Activated CD8-positive, alpha-beta T cell treated with anti-CD3 and anti-CD28 coated beads, Interleukin-2, amount 10 ng/mL, durations not matched to agents 7 days and 5 days (primary cell): ENCODE data around the gene TSPEAR. TPM values are rescaled to one million over a fixed set of nuclear protein-coding genes. Genes with fewer than 3 reads are reported as not detected.

Experiments used
- ATAC-seq: fragments of 150-1000 bp; cut with Tn5 transposase; one replicate; pipeline ENCODE4 v1.10.0; 2021; ENCODE audit warnings: moderate library complexity
- CTCF ChIA-PET: fragments of 350-600 bp; sonication (Branson Sonifier 250); formaldehyde crosslinking; loops from one replicate; lab custom pipeline; 2021; ENCODE audit warnings: antibody characterized with exemption; lab: Charles Lee
- POLR2A ChIA-PET: fragments of 350-600 bp; sonication (Branson Sonifier 250); formaldehyde crosslinking; loops from one replicate; lab custom pipeline; 2021; ENCODE audit warnings: antibody characterized with exemption; lab: Charles Lee
- DNase-seq: peaks from one replicate; pipeline ENCODE4 v3.0.0-alpha.2; 2020
- H3K27ac Mint-ChIP-seq: one replicate; pipeline ENCODE4 v1.8.0; 2021; ENCODE audit warnings: mild to moderate bottlenecking, mixed read lengths
- H3K27me3 Mint-ChIP-seq: one replicate; pipeline ENCODE4 v1.8.0; 2021; ENCODE audit warnings: low read depth, mixed read lengths
- H3K36me3 Mint-ChIP-seq: one replicate; pipeline ENCODE4 v1.8.0; 2021; ENCODE audit warnings: low read depth, mixed read lengths
- H3K4me1 Mint-ChIP-seq: one replicate; pipeline ENCODE4 v1.8.0; 2021; ENCODE audit warnings: low read depth, mixed read lengths
- H3K4me3 Mint-ChIP-seq: one replicate; pipeline ENCODE4 v1.8.0; 2021; ENCODE audit warnings: mild to moderate bottlenecking, mixed read lengths
- H3K9me3 Mint-ChIP-seq: one replicate; pipeline ENCODE4 v1.8.0; 2022; ENCODE audit warnings: mixed read lengths; ENCODE audit not compliant: insufficient read depth
- total RNA-seq, 2 experiments: library from RNA; stranded (reverse); gene quantifications; one replicate each; pipeline ENCODE4 v1.2.3, GENCODE V29; 2021

TSPEAR gene
- total RNA-seq, 2 experiments from 2014 or later = not detected

GRCh38 chr21:44751799-44752636, 40.6 kb upstream of the TSPEAR start:
- Mint-ChIP-seq H3K4me3 (no peak overlapping the region), H3K36me3 (no peaks in the 10 kb centered on the region), H3K27ac (no peak overlapping the region), H3K27me3 (no peaks in the 10 kb centered on the region), H3K9me3 (no peaks in the 10 kb centered on the region), H3K4me1 (no peaks in the 10 kb centered on the region)
- DNase-seq = no peak
- ATAC-seq = no peak
- ChIA-PET CTCF (no interaction called here), POLR2A (no interaction called here)

GRCh38 chr21:44751186-44751798, 39.9 kb upstream of the TSPEAR start:
- ATAC-seq (no peak), DNase-seq (no peak)

GRCh38 chr21:44750675-44751025, 39.3 kb upstream of the TSPEAR start:
- ATAC-seq = no peak
- H3K27ac Mint-ChIP-seq = no peak overlapping the region
- no peaks in the 10 kb centered on the region for H3K4me1 Mint-ChIP-seq
- no peaks in the 10 kb centered on the region for H3K9me3 Mint-ChIP-seq
- CTCF ChIA-PET = no interaction called here
- DNase-seq = no peak
- no peaks in the 10 kb centered on the region for H3K36me3 Mint-ChIP-seq
- no peak overlapping the region for H3K4me3 Mint-ChIP-seq
- no peaks in the 10 kb centered on the region for H3K27me3 Mint-ChIP-seq
- POLR2A ChIA-PET = no interaction called here

More at GRCh38 chr21:44751186-44751798, 39.9 kb upstream of the TSPEAR start:
- H3K27me3 Mint-ChIP-seq = no peaks in the 10 kb centered on the region
- ChIA-PET POLR2A (no interaction called here), CTCF (no interaction called here)
- no peaks in the 10 kb centered on the region for H3K9me3 Mint-ChIP-seq
- no peak overlapping the region for H3K4me3 Mint-ChIP-seq
- no peaks in the 10 kb centered on the region for H3K36me3 Mint-ChIP-seq
- no peaks in the 10 kb centered on the region for H3K4me1 Mint-ChIP-seq
- no peak overlapping the region for H3K27ac Mint-ChIP-seq

- ATAC-seq = no peak
- POLR2A ChIA-PET = no interaction called here
- Mint-ChIP-seq H3K9me3 (no peaks in the 10 kb centered on the region), H3K36me3 (no peaks in the 10 kb centered on the region), H3K27ac (no peak overlapping the region), H3K4me1 (no peaks in the 10 kb centered on the region), H3K27me3 (no peaks in the 10 kb centered on the region), H3K4me3 (no peak overlapping the region)
- DNase-seq = no peak
- CTCF ChIA-PET = no interaction called here
Observed at GRCh38 chr21:44749759-44750674, 38.6 kb upstream of the TSPEAR start.

- DNase-seq (no peak), ATAC-seq (no peak)
- Mint-ChIP-seq H3K27me3 (no peaks in the 10 kb centered on the region), H3K27ac (no peak overlapping the region), H3K9me3 (no peaks in the 10 kb centered on the region), H3K4me3 (no peak overlapping the region), H3K36me3 (no peaks in the 10 kb centered on the region), H3K4me1 (no peaks in the 10 kb centered on the region)
- ChIA-PET POLR2A (no interaction called here), CTCF (interaction anchor here (0.7 to 2.2 kb wide), 2 partner anchors 10 to 44 kb away, joined by 4 to 5 read pairs; no protein-coding TSS in a partner anchor)
Observed at GRCh38 chr21:44749116-44749758, 37.9 kb upstream of the TSPEAR start.

- CTCF ChIA-PET = interaction anchor here (0.7 to 2.2 kb wide), 2 partner anchors 9 to 45 kb away, joined by 4 to 5 read pairs; no protein-coding TSS in a partner anchor
- H3K27me3 Mint-ChIP-seq = no peaks in the 10 kb centered on the region
- H3K27ac Mint-ChIP-seq = no peak overlapping the region
- H3K9me3 Mint-ChIP-seq = no peaks in the 10 kb centered on the region
- DNase-seq = no peak
- no peaks in the 10 kb centered on the region for H3K4me1 Mint-ChIP-seq
- no peak for ATAC-seq
- no peak overlapping the region for H3K4me3 Mint-ChIP-seq
- H3K36me3 Mint-ChIP-seq = no peaks in the 10 kb centered on the region
- POLR2A ChIA-PET = no interaction called here
Observed at GRCh38 chr21:44748621-44749020, 37.2 kb upstream of the TSPEAR start.

- no peak for DNase-seq
- ChIA-PET CTCF (interaction anchor here (0.7 to 6.3 kb wide), 10 partner anchors 11 to 255 kb away, joined by 3 to 51 read pairs (median 3); partner anchors contain the start of gene KRTAP12-3), POLR2A (no interaction called here)
- no peak overlapping the region for H3K4me3 Mint-ChIP-seq
- H3K36me3 Mint-ChIP-seq = no peaks in the 10 kb centered on the region
- H3K9me3 Mint-ChIP-seq = peaks cover 4% of the 10 kb centered on the region
- no peaks in the 10 kb centered on the region for H3K4me1 Mint-ChIP-seq
- ATAC-seq = no peak
- H3K27ac Mint-ChIP-seq = no peak overlapping the region
- H3K27me3 Mint-ChIP-seq = no peaks in the 10 kb centered on the region
Observed at GRCh38 chr21:44742418-44743153, 31.2 kb upstream of the TSPEAR start.

- CTCF ChIA-PET = interaction anchor here (0.8 to 6.3 kb wide), 9 partner anchors 12 to 254 kb away, joined by 3 to 51 read pairs (median 3); partner anchors contain the start of gene KRTAP12-3
- Mint-ChIP-seq H3K4me1 (no peaks in the 10 kb centered on the region), H3K4me3 (no peak overlapping the region), H3K27me3 (no peaks in the 10 kb centered on the region), H3K27ac (no peak overlapping the region), H3K9me3 (peaks cover 4% of the 10 kb centered on the region), H3K36me3 (no peaks in the 10 kb centered on the region)
- POLR2A ChIA-PET = no interaction called here
- DNase-seq (no peak), ATAC-seq (no peak)
Observed at GRCh38 chr21:44741921-44742320, 30.5 kb upstream of the TSPEAR start.

- ATAC-seq = no peak
- no peak overlapping the region for H3K4me3 Mint-ChIP-seq
- no peaks in the 10 kb centered on the region for H3K4me1 Mint-ChIP-seq
- ChIA-PET POLR2A (interaction anchor here (1.2 kb wide), 1 partner anchor 17 kb away, joined by 4 read pairs; no protein-coding TSS in a partner anchor), CTCF (interaction anchor here (1.9 to 6.3 kb wide), 2 partner anchors 53 to 230 kb away, joined by 9 to 51 read pairs; no protein-coding TSS in a partner anchor)
- H3K27me3 Mint-ChIP-seq = no peaks in the 10 kb centered on the region
- no peaks in the 10 kb centered on the region for H3K36me3 Mint-ChIP-seq
- DNase-seq = no peak
- peaks cover 4% of the 10 kb centered on the region for H3K9me3 Mint-ChIP-seq
- no peak overlapping the region for H3K27ac Mint-ChIP-seq
Observed at GRCh38 chr21:44740742-44741141, 29.4 kb upstream of the TSPEAR start.

- Mint-ChIP-seq H3K9me3 (peaks cover 4% of the 10 kb centered on the region), H3K27me3 (no peaks in the 10 kb centered on the region), H3K4me1 (no peaks in the 10 kb centered on the region), H3K27ac (no peak overlapping the region), H3K4me3 (no peak overlapping the region), H3K36me3 (no peaks in the 10 kb centered on the region)
- POLR2A ChIA-PET = interaction anchor here (1.2 kb wide), 1 partner anchor 16 kb away, joined by 4 read pairs; no protein-coding TSS in a partner anchor
- CTCF ChIA-PET = interaction anchor here (0.9 to 6.3 kb wide), 3 partner anchors 10 to 229 kb away, joined by 4 to 51 read pairs (median 9); no protein-coding TSS in a partner anchor
- ATAC-seq (no peak), DNase-seq (no peak)
Observed at GRCh38 chr21:44739316-44739715, 27.9 kb upstream of the TSPEAR start.
